Esophagus squamous epithelium (tissue), 5 donors: ENCODE data around the gene SLC17A3. TPM values are rescaled to one million over a fixed set of nuclear protein-coding genes. Genes with fewer than 3 reads are reported as not detected.

ENCODE experiments used
- DNase-seq: peaks from one replicate; lab custom pipeline; 2025; lab: John Stamatoyannopoulos, UW
- H3K27ac ChIP-seq, 4 donors: fragments of 200-600 bp; sonication (generic); one replicate each; pipeline ENCODE4 v1.5.1; 2016 to 2019; ENCODE audit warnings: mild to moderate bottlenecking in 1 of 4
- H3K27me3 ChIP-seq, 4 donors: fragments of 200-600 bp; sonication (generic); 1 replicate in 3 of 4; 2 replicates in 1 of 4; pipeline versions ENCODE4 v1.5.1 to v1.6.0; 2017 to 2021; ENCODE audit warnings: antibody characterized with exemption in 1 of 4
- H3K36me3 ChIP-seq, 3 donors: fragments of 200-600 bp; sonication (generic); one replicate each; pipeline ENCODE4 v1.5.1; 2016 to 2019
- H3K4me1 ChIP-seq, 3 donors: fragments of 200-600 bp; sonication (generic); one replicate each; pipeline ENCODE4 v1.5.1; 2017 to 2019
- H3K4me3 ChIP-seq, 4 donors: fragments of 200-600 bp; sonication (generic); 1 replicate in 3 of 4; 2 replicates in 1 of 4; pipeline ENCODE4 v1.5.1; 2016 to 2019; ENCODE audit warnings: mild to moderate bottlenecking in 2 of 4, moderate library complexity in 1 of 4
- H3K9me3 ChIP-seq, 3 donors: fragments of 200-600 bp; sonication (generic); one replicate each; pipeline ENCODE4 v1.5.1; 2016 to 2019
- CTCF ChIP-seq, 6 experiments: fragments of 450-650 bp in 4 of 6; fragments of 200-600 bp in 2 of 6; sonication (generic) in 2 of 6; IDR thresholded peaks; one replicate each; pipeline ENCODE4 v1.5.1; 2016 to 2019; ENCODE audit warnings: antibody characterized with exemption in 6 of 6, mild to moderate bottlenecking in 4 of 6, moderate library complexity in 4 of 6
- POLR2A ChIP-seq, 4 donors: fragments of 450-650 bp; IDR thresholded peaks; one replicate each; pipeline ENCODE4 v1.6.1; 2017; ENCODE audit warnings: antibody characterized with exemption in 4 of 4, mild to moderate bottlenecking in 4 of 4, moderate library complexity in 3 of 4
- WGBS, 2 donors: methylation state at CpG; one replicate each; pipeline ENCODE4 v1.1.5; 2018; 5-methylcytosine and 5-hydroxymethylcytosine counted together
- intact Hi-C: fragments of 100-400 bp; cut with DNase I; formaldehyde crosslinking; loops from one replicate; pipeline ENCODE4 v1.15.0; 2022
- total RNA-seq, 4 donors: library from RNA; depleted of rRNA; stranded (reverse); fragments of >200 nt; gene quantifications; one replicate each; pipeline ENCODE4 v1.1.0, GENCODE V29; 2016
- donor health status: DM: yes; HTN: yes; CAD: no.

Gene SLC17A3
- total RNA-seq, 4 donors from 2014 or later: not detected

GRCh38 chr6:25882051-25882496, 8.0 kb upstream of the SLC17A3 start:
- no peaks in the 10 kb centered on the region for H3K36me3 ChIP-seq
- DNase-seq: no peak
- H3K4me3 ChIP-seq: peak overlapping the region in 1 of 4 donors; percentile 30
- intact Hi-C loops: no loop called here
- H3K9me3 ChIP-seq: no peaks in the 10 kb centered on the region
- peaks cover 0 to 5% (median 0%) of the 10 kb centered on the region in 4 donors for H3K27me3 ChIP-seq
- 79 to 80% methylated on average over 2 to 14 of the region's 28 CpGs for WGBS, 2 donors
- no peaks in the 10 kb centered on the region for H3K4me1 ChIP-seq
- H3K27ac ChIP-seq: no peak overlapping the region
- TF ChIP-seq CTCF (IDR thresholded peaks at IDR 0.05) (peak in 1 of 6 experiments; percentile 5), POLR2A (IDR thresholded peaks at IDR 0.05) (no peak)

DNA sequence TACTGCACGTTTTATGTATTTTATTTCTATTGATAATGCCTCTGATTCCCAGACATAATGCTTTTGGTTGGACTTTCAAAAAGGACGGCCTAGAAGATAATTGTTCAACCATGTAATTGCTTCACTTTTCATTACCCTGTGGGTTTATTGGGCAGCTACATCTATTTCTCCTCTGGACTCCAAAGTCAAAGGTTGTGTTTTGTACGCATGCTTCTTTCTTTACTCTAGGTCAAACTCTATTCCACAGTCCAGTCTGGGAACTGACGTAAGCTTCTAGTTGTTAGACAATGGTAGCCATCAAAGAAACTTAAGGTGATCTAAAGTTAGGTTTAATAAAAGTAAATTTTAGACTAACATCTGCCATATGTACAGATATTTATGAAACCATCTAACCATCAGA, 6.6 kb upstream of the SLC17A3 start:
- TF ChIP-seq POLR2A (IDR thresholded peaks at IDR 0.05) (no peak), CTCF (IDR thresholded peaks at IDR 0.05) (no peak)
- Histone ChIP-seq H3K4me3 (no peak overlapping the region), H3K36me3 (no peaks in the 10 kb centered on the region), H3K4me1 (no peaks in the 10 kb centered on the region), H3K9me3 (no peaks in the 10 kb centered on the region), H3K27me3 (peaks cover 0 to 5% (median 0%) of the 10 kb centered on the region in 4 donors), H3K27ac (no peak overlapping the region)
- WGBS, 2 donors: 85 to 86% methylated on average over 4 of the region's 4 CpGs
- DNase-seq: no peak
- intact Hi-C loops: no loop called here

DNA sequence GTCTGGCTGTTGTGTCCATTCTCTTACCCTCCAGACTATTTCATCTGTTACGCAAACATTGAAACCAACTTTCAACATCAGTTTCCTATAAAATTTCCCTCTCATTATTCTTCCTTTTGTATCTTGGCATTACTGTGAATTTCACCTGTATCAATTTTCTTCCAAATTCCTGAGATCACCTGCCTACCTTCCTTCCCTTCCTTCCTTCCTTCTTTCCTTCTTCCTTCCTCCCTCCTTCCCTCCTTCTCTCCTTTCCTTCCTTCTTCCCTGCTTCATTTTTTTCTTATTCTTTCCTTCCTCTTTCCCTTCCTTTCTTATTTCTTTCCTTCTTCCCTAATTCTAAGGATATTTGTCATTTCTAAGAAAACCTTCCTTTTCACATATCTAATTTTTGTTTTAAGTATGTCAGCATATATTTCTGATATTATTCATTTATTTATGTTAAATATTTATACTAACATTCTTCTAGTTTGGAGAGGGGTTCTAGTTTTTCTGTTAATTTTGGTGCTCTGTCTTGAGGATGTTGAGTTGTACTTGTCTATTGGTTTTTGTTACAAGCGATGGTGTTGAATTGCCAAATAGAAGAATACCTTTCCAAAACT, 4.8 kb upstream of the SLC17A3 start:
- intact Hi-C loops: no loop called here
- Histone ChIP-seq H3K36me3 (no peaks in the 10 kb centered on the region), H3K4me3 (no peak overlapping the region), H3K27me3 (peaks cover 0 to 5% (median 0%) of the 10 kb centered on the region in 4 donors), H3K4me1 (no peaks in the 10 kb centered on the region), H3K9me3 (no peaks in the 10 kb centered on the region), H3K27ac (no peak overlapping the region)
- TF ChIP-seq CTCF (IDR thresholded peaks at IDR 0.05) (no peak), POLR2A (IDR thresholded peaks at IDR 0.05) (no peak)
- DNase-seq: no peak
- 88 to 96% methylated on average over 2 of the region's 2 CpGs for WGBS, 2 donors

- DNase-seq: no peak
- no peak for TF ChIP-seq POLR2A (IDR thresholded peaks at IDR 0.05)
- TF ChIP-seq CTCF (IDR thresholded peaks at IDR 0.05): no peak
- intact Hi-C loops: no loop called here
- no peak overlapping the region for H3K27ac ChIP-seq
- WGBS, 2 donors: 77 to 79% methylated on average over 3 of the region's 3 CpGs
- H3K27me3 ChIP-seq: no peaks in the 10 kb centered on the region
- no peaks in the 10 kb centered on the region for H3K4me1 ChIP-seq
- H3K36me3 ChIP-seq: no peaks in the 10 kb centered on the region
- no peaks in the 10 kb centered on the region for H3K9me3 ChIP-seq
- H3K4me3 ChIP-seq: no peak overlapping the region
Observed at GRCh38 chr6:25875926-25876602, 2.0 kb upstream of the SLC17A3 start.

- no peak for DNase-seq
- TF ChIP-seq POLR2A (IDR thresholded peaks at IDR 0.05): no peak
- TF ChIP-seq CTCF (IDR thresholded peaks at IDR 0.05): no peak
- H3K4me3 ChIP-seq: no peak overlapping the region
- intact Hi-C loops: no loop called here
- no peak overlapping the region for H3K27ac ChIP-seq
- H3K9me3 ChIP-seq: no peaks in the 10 kb centered on the region
- H3K4me1 ChIP-seq: no peaks in the 10 kb centered on the region
- 64 to 75% methylated on average over 3 of the region's 3 CpGs for WGBS, 2 donors
- H3K27me3 ChIP-seq: no peaks in the 10 kb centered on the region
- H3K36me3 ChIP-seq: no peaks in the 10 kb centered on the region
Observed at GRCh38 chr6:25875563-25875905, 1.5 kb upstream of the SLC17A3 start.
